HG03025 (cell line): ENCODE data around the gene ERCC4.

Experiments used
- ATAC-seq: cut with Tn5 transposase; IDR thresholded peaks from one replicate; pipeline ENCODE4 v1.9.1; 2021; ENCODE audit warnings: mild to moderate bottlenecking, moderate library complexity; ENCODE audit not compliant: unreplicated experiment, low FRiP score

ERCC4 gene

GRCh38 chr16:13909872-13910303, 10.1 kb upstream of the ERCC4 start:
- no peak for ATAC-seq

- ATAC-seq = no peak
Measured at GRCh38 chr16:13911306-13911705, 8.6 kb upstream of the ERCC4 start.

GRCh38 chr16:13911871-13912270, 8.1 kb upstream of the ERCC4 start:
- ATAC-seq = no peak

GRCh38 chr16:13912891-13913290, 7.1 kb upstream of the ERCC4 start:
- no peak for ATAC-seq

GRCh38 chr16:13913374-13914292, 6.3 kb upstream of the ERCC4 start:
- ATAC-seq = no peak

GRCh38 chr16:13915033-13915635, 4.8 kb upstream of the ERCC4 start:
- no peak for ATAC-seq

- ATAC-seq = no peak
Measured at GRCh38 chr16:13919330-13919682, 648 bp upstream of the ERCC4 start.

GRCh38 chr16:13920510-13920818, 510 bp downstream of the ERCC4 start:
- no peak for ATAC-seq

GRCh38 chr16:13921328-13921727, 1.4 kb downstream of the ERCC4 start:
- no peak for ATAC-seq

GRCh38 chr16:13923703-13924298, 3.8 kb downstream of the ERCC4 start:
- ATAC-seq = no peak

- ATAC-seq = no peak
Measured at GRCh38 chr16:13926464-13926863, 6.5 kb downstream of the ERCC4 start.

- ATAC-seq = no peak
Measured at GRCh38 chr16:13926891-13927290, 6.9 kb downstream of the ERCC4 start.

GRCh38 chr16:13928646-13929045, 8.7 kb downstream of the ERCC4 start:
- no peak for ATAC-seq

- ATAC-seq = no peak
Measured at GRCh38 chr16:13931845-13932244, 11.9 kb downstream of the ERCC4 start.

- no peak for ATAC-seq
Measured at GRCh38 chr16:13935408-13935807, 15.5 kb downstream of the ERCC4 start.

GRCh38 chr16:13936155-13936554, 16.2 kb downstream of the ERCC4 start:
- ATAC-seq = no peak

GRCh38 chr16:13936596-13937081, 16.7 kb downstream of the ERCC4 start:
- ATAC-seq = no peak

GRCh38 chr16:13937411-13937810, 17.5 kb downstream of the ERCC4 start:
- no peak for ATAC-seq

- no peak for ATAC-seq
Measured at GRCh38 chr16:13938480-13938879, 18.5 kb downstream of the ERCC4 start.

GRCh38 chr16:13939821-13940220, 19.9 kb downstream of the ERCC4 start:
- ATAC-seq = no peak

GRCh38 chr16:13940397-13940933, 20.5 kb downstream of the ERCC4 start:
- no peak for ATAC-seq
